Lung (tissue), 12 donors: ENCODE data around the gene ARAP1. TPM values are rescaled to one million over a fixed set of nuclear protein-coding genes. Genes with fewer than 3 reads are reported as not detected.

ENCODE experiments used
- ATAC-seq: fragments of 200-7000 bp; cut with Tn5 transposase; one replicate; pipeline ENCODE4 v1.9.1; 2020; ENCODE audit warnings: moderate number of reproducible peaks; ENCODE audit not compliant: insufficient read depth, low FRiP score
- DNase-seq, 3 donors: peaks; one replicate each; pipeline ENCODE4 v3.0.0-alpha.2; 2013 to 2017
- H3K27ac ChIP-seq, 2 donors: one replicate each; pipeline ENCODE4 v1.5.1; 2013; ENCODE audit warnings: mild to moderate bottlenecking in 2 of 2, moderate library complexity in 2 of 2, control low read depth in 1 of 2, inconsistent platforms in 1 of 2, low read depth in 1 of 2, low read length in 1 of 2
- H3K27me3 ChIP-seq, 3 donors: one replicate each; pipeline ENCODE4 v1.5.1; 2013; ENCODE audit warnings: low read length in 2 of 3; ENCODE audit not compliant: control insufficient read depth in 3 of 3, insufficient read depth in 3 of 3
- H3K36me3 ChIP-seq, 4 donors: one replicate each; pipeline ENCODE4 v1.5.1; 2013; ENCODE audit warnings: low read length in 4 of 4, mild to moderate bottlenecking in 1 of 4, moderate library complexity in 1 of 4; ENCODE audit not compliant: control insufficient read depth in 4 of 4, insufficient read depth in 4 of 4
- H3K4me1 ChIP-seq, 5 donors: one replicate each; pipeline ENCODE4 v1.5.1; 2013; ENCODE audit warnings: low read length in 5 of 5, mild to moderate bottlenecking in 2 of 5, moderate library complexity in 1 of 5; ENCODE audit not compliant: control insufficient read depth in 5 of 5, insufficient read depth in 5 of 5
- H3K4me3 ChIP-seq: one replicate; pipeline ENCODE4 v1.5.1; 2013; ENCODE audit warnings: mild to moderate bottlenecking, control low read depth, moderate library complexity
- H3K9ac ChIP-seq, 2 donors: one replicate each; pipeline ENCODE4 v1.5.1; 2013; ENCODE audit warnings: low read length in 2 of 2, control low read depth in 1 of 2; ENCODE audit not compliant: insufficient read depth in 1 of 2
- H3K9me3 ChIP-seq, 4 donors: one replicate each; pipeline ENCODE4 v1.5.1; 2013; ENCODE audit warnings: low read length in 3 of 4, mild to moderate bottlenecking in 1 of 4, moderate library complexity in 1 of 4; ENCODE audit not compliant: control insufficient read depth in 4 of 4, insufficient read depth in 3 of 4
- WGBS, 2 donors: extraction: QIAGEN DNeasy Blood & Tissue Kit; methylation state at CpG; one replicate each; pipeline ENCODE4 v1.1.7; 2013; 5-methylcytosine and 5-hydroxymethylcytosine counted together
- polyA plus RNA-seq, 2 donors: library from polyadenylated mRNA; stranded (reverse); fragments of 200-250 nt; gene quantifications; one replicate each; pipeline ENCODE4 v1.2.1, GENCODE V29; 2013
- total RNA-seq, 2 donors: library from RNA; depleted of rRNA in 1 of 2; stranded (reverse); fragments of >200 nt in 1 of 2; gene quantifications; one replicate each; pipeline ENCODE4 v1.2.1, GENCODE V29; 2014 to 2021
- TF ChIP-seq, protein P1 (sequence below): IDR thresholded peaks from 2 replicates; pipeline ENCODE4 v1.5.1; 2012; ENCODE audit warnings: mild to moderate bottlenecking; ENCODE audit errors: control extremely low read depth, extremely low read depth
- donor health status: control.
- donor health status: control.
- donor health status: Bipolar disorder and iron deficiency.
- donor health status: healthy.
- donor health status: DM: yes; HTN: yes; CAD: no.

The ARAP1 gene
- total and polyA plus RNA-seq, 4 donors = 134 to 218 (median 173) TPM

DNA sequence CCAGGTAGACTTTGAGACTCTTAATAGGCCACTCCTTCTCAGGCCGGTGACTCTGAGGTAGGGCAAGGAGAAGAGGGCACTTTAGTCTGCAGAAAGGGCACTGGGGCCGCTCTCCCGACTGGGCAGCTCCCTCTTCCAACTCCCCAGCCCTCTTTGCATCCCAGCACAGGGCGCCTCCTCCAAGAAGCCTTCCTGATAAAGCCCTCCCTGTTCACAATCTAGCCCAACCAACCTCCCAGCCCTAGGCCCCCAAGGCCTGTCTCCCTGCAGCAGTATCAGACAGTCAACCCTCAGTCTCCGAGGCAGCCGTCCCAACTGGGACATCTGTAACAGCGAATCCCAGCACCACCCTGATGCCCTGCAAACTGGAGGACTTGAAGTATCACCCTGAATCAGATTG lies 63.7 kb downstream of the ARAP1 start:
- Histone ChIP-seq H3K36me3 (peaks cover 5 to 84% (median 38%) of the 10 kb centered on the region in 4 donors), H3K9ac (no peak overlapping the region), H3K27ac (no peak overlapping the region), H3K4me1 (peaks cover 0 to 34% (median 14%) of the 10 kb centered on the region in 5 donors), H3K27me3 (no peaks in the 10 kb centered on the region), H3K9me3 (no peaks in the 10 kb centered on the region), H3K4me3 (no peak overlapping the region)
- DNase-seq = no peak
- TF ChIP-seq, protein P1, sequence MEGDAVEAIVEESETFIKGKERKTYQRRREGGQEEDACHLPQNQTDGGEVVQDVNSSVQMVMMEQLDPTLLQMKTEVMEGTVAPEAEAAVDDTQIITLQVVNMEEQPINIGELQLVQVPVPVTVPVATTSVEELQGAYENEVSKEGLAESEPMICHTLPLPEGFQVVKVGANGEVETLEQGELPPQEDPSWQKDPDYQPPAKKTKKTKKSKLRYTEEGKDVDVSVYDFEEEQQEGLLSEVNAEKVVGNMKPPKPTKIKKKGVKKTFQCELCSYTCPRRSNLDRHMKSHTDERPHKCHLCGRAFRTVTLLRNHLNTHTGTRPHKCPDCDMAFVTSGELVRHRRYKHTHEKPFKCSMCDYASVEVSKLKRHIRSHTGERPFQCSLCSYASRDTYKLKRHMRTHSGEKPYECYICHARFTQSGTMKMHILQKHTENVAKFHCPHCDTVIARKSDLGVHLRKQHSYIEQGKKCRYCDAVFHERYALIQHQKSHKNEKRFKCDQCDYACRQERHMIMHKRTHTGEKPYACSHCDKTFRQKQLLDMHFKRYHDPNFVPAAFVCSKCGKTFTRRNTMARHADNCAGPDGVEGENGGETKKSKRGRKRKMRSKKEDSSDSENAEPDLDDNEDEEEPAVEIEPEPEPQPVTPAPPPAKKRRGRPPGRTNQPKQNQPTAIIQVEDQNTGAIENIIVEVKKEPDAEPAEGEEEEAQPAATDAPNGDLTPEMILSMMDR = no peak
- 94 to 96% methylated on average over 7 of the region's 7 CpGs for WGBS, 2 donors
- no peak for ATAC-seq

DNA sequence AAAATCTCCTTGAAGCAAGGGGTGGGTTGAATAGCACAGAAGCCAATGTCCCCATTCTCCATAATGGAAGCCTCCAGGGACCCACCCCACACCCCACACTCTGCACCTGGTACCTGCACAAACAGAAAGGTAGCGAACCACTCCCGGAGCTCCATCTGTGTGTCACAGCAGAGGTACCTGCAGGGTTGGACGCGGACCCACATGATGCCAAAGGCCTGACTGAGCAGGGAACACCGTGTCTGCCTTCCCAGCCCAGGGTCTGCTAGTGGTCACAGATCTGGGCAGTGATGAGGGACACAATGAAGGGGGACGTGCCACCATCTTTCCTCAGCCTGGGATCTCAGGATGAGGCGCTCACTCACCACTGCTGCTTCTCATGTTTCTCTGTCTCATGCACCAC lies 64.9 kb downstream of the ARAP1 start:
- H3K4me1 ChIP-seq = peaks cover 0 to 34% (median 14%) of the 10 kb centered on the region in 5 donors
- no peaks in the 10 kb centered on the region for H3K9me3 ChIP-seq
- 94 to 96% methylated on average over 7 of the region's 7 CpGs for WGBS, 2 donors
- ATAC-seq (no peak), DNase-seq (no peak)
- no peak overlapping the region for H3K9ac ChIP-seq
- H3K36me3 ChIP-seq = peaks cover 0 to 72% (median 34%) of the 10 kb centered on the region in 4 donors
- no peaks in the 10 kb centered on the region for H3K27me3 ChIP-seq
- no peak overlapping the region for H3K4me3 ChIP-seq
- H3K27ac ChIP-seq = no peak overlapping the region
- TF ChIP-seq, protein P1 = no peak

DNA sequence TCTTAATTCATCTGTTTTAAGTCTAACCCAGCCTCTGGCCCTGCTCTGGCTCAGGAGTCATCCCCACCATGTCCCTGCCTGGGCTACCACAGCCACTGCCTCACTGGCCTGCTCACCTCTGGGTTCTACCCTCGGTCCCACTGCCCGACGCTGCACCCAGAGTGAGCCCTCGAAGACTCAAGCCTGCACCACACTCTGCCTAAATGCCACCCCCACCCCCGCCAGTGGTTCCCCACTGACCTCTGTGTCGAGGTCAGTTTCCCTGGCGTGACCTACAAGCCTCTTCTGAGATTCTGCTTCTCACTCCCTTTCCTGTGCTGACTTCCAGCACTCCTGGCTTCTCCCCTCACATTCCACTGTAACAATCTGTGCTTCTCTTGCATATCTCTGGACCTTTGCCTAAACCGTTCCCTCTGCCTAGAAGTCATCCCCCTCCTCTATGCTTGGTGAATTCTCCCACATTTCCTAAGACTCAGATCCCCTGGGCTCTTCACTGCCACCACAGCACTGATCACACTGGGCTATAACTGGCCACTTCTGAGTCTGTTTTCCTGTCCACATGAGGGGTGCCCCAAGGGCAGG lies 65.5 kb downstream of the ARAP1 start:
- peaks cover 0 to 66% (median 31%) of the 10 kb centered on the region in 4 donors for H3K36me3 ChIP-seq
- H3K27ac ChIP-seq = peak overlapping the region; percentile 24 to 65
- H3K27me3 ChIP-seq = no peaks in the 10 kb centered on the region
- H3K4me3 ChIP-seq = no peak overlapping the region
- TF ChIP-seq, protein P1 = no peak
- peak overlapping the region in 1 of 2 donors; percentile 56 for H3K9ac ChIP-seq
- H3K4me1 ChIP-seq = peaks cover 0 to 34% (median 16%) of the 10 kb centered on the region in 5 donors
- 80 to 88% methylated on average over 8 of the region's 8 CpGs for WGBS, 2 donors
- ATAC-seq (no peak), DNase-seq (peak in 2 of 3 donors; percentile 53 to 67)
- no peaks in the 10 kb centered on the region for H3K9me3 ChIP-seq
